Spleen (tissue), 7 donors: Measurements from ENCODE around the gene TTLL11.

ENCODE experiments used
- POLR2A ChIP-seq, 3 donors: fragments of 450-650 bp; IDR thresholded peaks; one replicate each; pipeline ENCODE4 v1.5.1; 2017; ENCODE audit warnings: antibody characterized with exemption in 3 of 3, mild to moderate bottlenecking in 1 of 3
- TF ChIP-seq, protein P1 (sequence below), 11 experiments: fragments of 200-600 bp in 7 of 11; fragments of 450-650 bp in 4 of 11; sonication (generic) in 4 of 11; IDR thresholded peaks in 8 of 11; conservative IDR thresholded peaks in 3 of 11; 1 replicate in 7 of 11; 2 replicates in 4 of 11; pipeline versions ENCODE4 v1.4.0 to v1.8.0; 2016 to 2021; ENCODE audit warnings: antibody characterized with exemption in 11 of 11, inconsistent platforms in 4 of 11, mild to moderate bottlenecking in 1 of 11
- donor health status: DM: no; HTN: no; CAD: no; lungs with moderate emphysema.
- donor health status: DM: no; HTN: no; CAD: no.
- donor health status: DM: no; HTN: no; CAD: no.

GRCh38 chr9:121955649-121956048 lies 137.5 kb downstream of the TTLL11 start:
- TF ChIP-seq, protein P1, sequence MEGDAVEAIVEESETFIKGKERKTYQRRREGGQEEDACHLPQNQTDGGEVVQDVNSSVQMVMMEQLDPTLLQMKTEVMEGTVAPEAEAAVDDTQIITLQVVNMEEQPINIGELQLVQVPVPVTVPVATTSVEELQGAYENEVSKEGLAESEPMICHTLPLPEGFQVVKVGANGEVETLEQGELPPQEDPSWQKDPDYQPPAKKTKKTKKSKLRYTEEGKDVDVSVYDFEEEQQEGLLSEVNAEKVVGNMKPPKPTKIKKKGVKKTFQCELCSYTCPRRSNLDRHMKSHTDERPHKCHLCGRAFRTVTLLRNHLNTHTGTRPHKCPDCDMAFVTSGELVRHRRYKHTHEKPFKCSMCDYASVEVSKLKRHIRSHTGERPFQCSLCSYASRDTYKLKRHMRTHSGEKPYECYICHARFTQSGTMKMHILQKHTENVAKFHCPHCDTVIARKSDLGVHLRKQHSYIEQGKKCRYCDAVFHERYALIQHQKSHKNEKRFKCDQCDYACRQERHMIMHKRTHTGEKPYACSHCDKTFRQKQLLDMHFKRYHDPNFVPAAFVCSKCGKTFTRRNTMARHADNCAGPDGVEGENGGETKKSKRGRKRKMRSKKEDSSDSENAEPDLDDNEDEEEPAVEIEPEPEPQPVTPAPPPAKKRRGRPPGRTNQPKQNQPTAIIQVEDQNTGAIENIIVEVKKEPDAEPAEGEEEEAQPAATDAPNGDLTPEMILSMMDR (IDR thresholded peaks at IDR 0.05 in 8 of 11, conservative IDR thresholded peaks at IDR 0.05 in 3 of 11), result no peak
- TF ChIP-seq POLR2A (IDR thresholded peaks at IDR 0.05), result no peak
